GM21528 (cell line): Measurements from ENCODE around the gene SLC16A5.

Experiments used
- ATAC-seq: cut with Tn5 transposase; IDR thresholded peaks from one replicate; pipeline ENCODE4 v1.9.1; 2021; ENCODE audit warnings: mild to moderate bottlenecking, moderate library complexity; ENCODE audit not compliant: unreplicated experiment, low FRiP score

The SLC16A5 gene

GRCh38 chr17:75082683-75083082 is 5.1 kb upstream of the SLC16A5 start:
- ATAC-seq: no peak

GRCh38 chr17:75084039-75084660 is 3.6 kb upstream of the SLC16A5 start:
- no peak for ATAC-seq

GRCh38 chr17:75086496-75087181 is 1.1 kb upstream of the SLC16A5 start:
- no peak for ATAC-seq

- ATAC-seq: no peak
Measured at GRCh38 chr17:75087182-75087557, 584 bp upstream of the SLC16A5 start.

GRCh38 chr17:75088465-75089417 is 987 bp downstream of the SLC16A5 start:
- ATAC-seq: no peak

- no peak for ATAC-seq
Measured at GRCh38 chr17:75090871-75091854, 3.4 kb downstream of the SLC16A5 start.

- no peak for ATAC-seq
Measured at GRCh38 chr17:75091855-75092327, 4.1 kb downstream of the SLC16A5 start.

GRCh38 chr17:75093548-75094158 is 5.9 kb downstream of the SLC16A5 start:
- no peak for ATAC-seq

- ATAC-seq: no peak
Measured at GRCh38 chr17:75094871-75095399, 7.2 kb downstream of the SLC16A5 start.

GRCh38 chr17:75096082-75096625 is 8.4 kb downstream of the SLC16A5 start:
- ATAC-seq: no peak

GRCh38 chr17:75097865-75098264 is 10.1 kb downstream of the SLC16A5 start:
- ATAC-seq: no peak

- no peak for ATAC-seq
Measured at GRCh38 chr17:75098861-75099260, 11.1 kb downstream of the SLC16A5 start.

GRCh38 chr17:75099881-75100595 is 12.3 kb downstream of the SLC16A5 start:
- no peak for ATAC-seq

GRCh38 chr17:75102385-75102821 is 14.6 kb downstream of the SLC16A5 start:
- ATAC-seq: no peak

- no peak for ATAC-seq
Measured at GRCh38 chr17:75103601-75104554, 16.1 kb downstream of the SLC16A5 start.

- no peak for ATAC-seq
Measured at GRCh38 chr17:75105126-75106080, 17.6 kb downstream of the SLC16A5 start.
